ENCODE measurements around the gene LRRC4B.

GRCh38 chr19:50518091-50519005 is 49.9 kb downstream of the LRRC4B start:
- TF ChIP-seq CTCF (IDR thresholded peaks at IDR 0.05) (no peak), POLR2A (IDR thresholded peaks at IDR 0.05) (no peak)

Data from lower leg skin (tissue), 3 donors.